PFSK-1 (cell line): ENCODE measurements around the gene SCRN2.

Experiments
- FOXP2 ChIP-seq: optimal IDR thresholded peaks from 2 replicates; pipeline ENCODE3; 2011; ENCODE audit warnings: borderline replicate concordance, control low read depth, inconsistent platforms; ENCODE audit not compliant: insufficient read depth; ENCODE audit errors: extremely low read length, extremely low read depth
- POLR2AphosphoS5 ChIP-seq: IDR thresholded peaks from 2 replicates; pipeline ENCODE4 v1.6.1; 2012; ENCODE audit warnings: low read depth, mild to moderate bottlenecking, control low read depth, low read length, moderate library complexity
- REST ChIP-seq, 2 experiments: IDR thresholded peaks; 2 replicates each; pipeline versions ENCODE4 v1.6.1 to v1.8.0; 2011 to 2012; ENCODE audit warnings: low read depth in 2 of 2, low read length in 2 of 2, control low read depth in 1 of 2, inconsistent platforms in 1 of 2, mild to moderate bottlenecking in 1 of 2, moderate library complexity in 1 of 2; ENCODE audit not compliant: insufficient read depth in 1 of 2
- SIN3A ChIP-seq: IDR thresholded peaks from 2 replicates; pipeline ENCODE4 v1.6.1; 2012; ENCODE audit warnings: mild to moderate bottlenecking, low read length, moderate library complexity, borderline replicate concordance; ENCODE audit not compliant: insufficient read depth
- TAF1 ChIP-seq: IDR thresholded peaks from 2 replicates; pipeline ENCODE4 v1.6.1; 2012; ENCODE audit warnings: low read length, control low read depth, borderline replicate concordance; ENCODE audit not compliant: insufficient read depth

SCRN2 gene

DNA sequence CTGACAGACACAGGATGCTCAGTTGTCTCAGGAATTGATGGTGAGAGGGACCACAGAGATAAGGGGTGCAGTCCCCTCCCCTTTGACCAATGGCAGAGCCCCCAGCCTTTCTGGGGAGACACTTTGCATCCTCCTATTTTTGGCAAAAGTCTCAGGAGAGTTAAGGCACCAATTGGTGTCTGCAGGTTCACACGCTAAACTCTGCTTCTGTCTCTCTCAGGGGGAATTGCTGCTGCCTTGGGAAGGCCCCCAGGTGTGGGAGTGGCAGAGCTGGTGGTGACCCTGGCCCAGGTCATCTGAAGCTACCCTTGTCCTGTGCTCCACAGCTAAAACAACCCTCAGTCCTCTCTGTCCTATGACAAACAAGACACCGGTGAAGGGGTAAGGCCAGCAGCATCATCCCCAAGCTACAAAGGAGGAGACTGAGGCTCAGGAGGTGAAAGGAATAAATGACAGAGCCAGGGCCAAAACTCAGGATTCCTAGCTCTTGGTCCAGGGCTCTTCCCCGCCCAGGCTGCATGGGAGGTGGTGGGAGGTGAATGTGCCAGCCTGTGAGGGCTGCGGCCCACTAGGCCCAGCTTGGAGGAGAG lies 39.8 kb downstream of the SCRN2 start:
- TF ChIP-seq TAF1 (no peak), FOXP2 (no peak), POLR2AphosphoS5 (no peak), REST (IDR thresholded peaks at IDR 0.05; ENCODE audit: insufficient read depth in 1 of 2, low read depth in 2 of 2, low read length in 2 of 2) (no peak), SIN3A (no peak)

DNA sequence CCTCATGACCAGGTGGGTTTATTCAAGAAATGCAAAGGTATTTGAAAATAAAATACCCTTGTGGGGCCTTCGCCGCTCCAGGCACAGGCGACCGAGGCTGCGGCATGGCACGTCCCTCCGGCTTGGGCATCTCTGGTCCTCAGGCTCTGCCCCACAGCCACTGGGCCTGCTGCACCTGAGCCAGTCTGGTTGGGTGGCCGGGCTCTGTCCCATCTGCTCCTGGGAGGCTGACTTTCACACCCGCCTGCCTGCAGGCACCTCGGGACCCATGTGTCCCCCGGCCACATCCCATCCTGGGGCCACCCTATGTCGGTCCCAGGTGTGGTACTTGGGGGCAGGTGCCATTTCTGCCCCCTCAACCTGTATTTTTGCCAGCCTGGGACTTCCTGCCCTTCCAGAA lies 40.4 kb downstream of the SCRN2 start:
- TF ChIP-seq TAF1 (no peak), REST (IDR thresholded peaks at IDR 0.05; ENCODE audit: insufficient read depth in 1 of 2, low read depth in 2 of 2, low read length in 2 of 2) (no peak), FOXP2 (no peak), POLR2AphosphoS5 (no peak), SIN3A (no peak)

DNA sequence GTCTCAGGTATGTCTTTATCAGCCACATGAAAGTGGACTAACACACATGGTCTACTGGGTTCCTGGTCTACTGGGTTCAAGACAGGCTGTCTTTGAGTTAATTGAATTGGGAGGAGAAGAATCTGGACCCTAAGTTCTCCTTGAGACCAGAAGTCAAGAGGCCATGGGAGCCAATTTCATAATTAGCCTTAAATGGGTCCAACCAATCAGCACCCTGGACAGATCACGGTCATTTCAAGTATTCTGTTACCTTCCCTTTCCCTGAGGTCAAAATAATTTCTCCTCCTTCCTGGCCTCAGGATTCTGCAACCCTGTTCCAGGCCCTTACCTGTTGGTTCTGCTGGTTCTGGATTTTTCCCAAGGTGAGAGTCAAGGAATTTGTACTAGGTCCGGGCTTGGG lies 43.3 kb downstream of the SCRN2 start:
- no peak for TF ChIP-seq POLR2AphosphoS5
- no peak for TF ChIP-seq FOXP2
- peak; percentile 82 to 95 for TF ChIP-seq REST (IDR thresholded peaks at IDR 0.05; ENCODE audit: insufficient read depth in 1 of 2, low read depth in 2 of 2, low read length in 2 of 2)

DNA sequence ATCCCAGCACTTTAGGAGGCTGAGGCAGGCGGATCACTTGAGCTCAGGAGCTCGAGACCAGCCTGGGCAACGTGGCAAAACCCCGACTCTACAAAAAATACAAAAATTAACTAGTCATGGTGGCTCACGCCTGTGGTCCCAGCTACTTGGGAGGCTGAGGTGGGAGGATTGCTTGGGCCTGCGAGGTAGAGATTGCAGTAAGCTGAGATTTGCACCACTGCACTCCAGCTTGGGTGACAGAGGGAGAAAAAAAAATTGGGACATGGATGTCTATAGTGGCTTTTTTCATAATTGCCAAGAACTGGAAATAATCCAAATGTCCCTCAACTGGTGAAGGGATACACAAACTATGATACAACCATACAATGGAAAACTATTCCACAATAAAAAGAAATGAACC lies 48.1 kb downstream of the SCRN2 start:
- TF ChIP-seq TAF1 (no peak), REST (IDR thresholded peaks at IDR 0.05; ENCODE audit: insufficient read depth in 1 of 2, low read depth in 2 of 2, low read length in 2 of 2) (no peak), POLR2AphosphoS5 (no peak), FOXP2 (no peak), SIN3A (no peak)

GRCh38 chr17:47792457-47792856 lies 48.6 kb downstream of the SCRN2 start:
- TF ChIP-seq REST (IDR thresholded peaks at IDR 0.05; ENCODE audit: insufficient read depth in 1 of 2, low read depth in 2 of 2, low read length in 2 of 2) (no peak), FOXP2 (no peak), POLR2AphosphoS5 (no peak), TAF1 (no peak), SIN3A (no peak)
